HG02759 (cell line): Measurements from ENCODE around the gene TLE2.
"Not testable (repeated sequence)": the region's sequence is repeated elsewhere in the genome, so short reads cannot be mapped to it uniquely, and the experiment has no call there.

Experiments
- ATAC-seq: cut with Tn5 transposase; IDR thresholded peaks from one replicate; pipeline ENCODE4 v1.9.1; 2021; ENCODE audit warnings: mild to moderate bottlenecking, moderate library complexity; ENCODE audit not compliant: unreplicated experiment

TLE2 gene

GRCh38 chr19:3015126-3016057, 13.7 kb downstream of the TLE2 start:
- ATAC-seq = no peak

- no peak for ATAC-seq
Measured at GRCh38 chr19:3014135-3014534, 14.9 kb downstream of the TLE2 start.

- ATAC-seq = no peak
Measured at GRCh38 chr19:3013263-3013725, 15.8 kb downstream of the TLE2 start.

- ATAC-seq = no peak
Measured at GRCh38 chr19:3012621-3013262, 16.3 kb downstream of the TLE2 start.

GRCh38 chr19:3012059-3012458, 17.0 kb downstream of the TLE2 start:
- not testable (repeated sequence) for ATAC-seq

- no peak for ATAC-seq
Measured at GRCh38 chr19:3010871-3011270, 18.2 kb downstream of the TLE2 start.

- ATAC-seq = no peak
Measured at GRCh38 chr19:3008994-3009393, 20.1 kb downstream of the TLE2 start.

- no peak for ATAC-seq
Measured at GRCh38 chr19:3007975-3008374, 21.1 kb downstream of the TLE2 start.

- no peak for ATAC-seq
Measured at GRCh38 chr19:3006075-3006767, 22.9 kb downstream of the TLE2 start.

- no peak for ATAC-seq
Measured at GRCh38 chr19:3005345-3005744, 23.7 kb downstream of the TLE2 start.

GRCh38 chr19:3004522-3004921, 24.6 kb downstream of the TLE2 start:
- ATAC-seq = no peak

- ATAC-seq = no peak
Measured at GRCh38 chr19:3003046-3003445, 26.0 kb downstream of the TLE2 start.

- ATAC-seq = no peak
Measured at GRCh38 chr19:3001235-3001800, 27.8 kb downstream of the TLE2 start.

GRCh38 chr19:2998642-2999041, 30.4 kb downstream of the TLE2 start:
- ATAC-seq = no peak

GRCh38 chr19:2997720-2998119, 31.4 kb downstream of the TLE2 start:
- no peak for ATAC-seq

GRCh38 chr19:2994588-2995131, 34.4 kb downstream of the TLE2 start:
- no peak for ATAC-seq

- no peak for ATAC-seq
Measured at GRCh38 chr19:2993579-2993978, 35.5 kb downstream of the TLE2 start.

- no peak for ATAC-seq
Measured at GRCh38 chr19:2992958-2993357, 36.1 kb downstream of the TLE2 start.

GRCh38 chr19:2992333-2992732, 36.7 kb downstream of the TLE2 start:
- not testable (repeated sequence) for ATAC-seq

GRCh38 chr19:2989236-2989946, 39.7 kb downstream of the TLE2 start:
- no peak for ATAC-seq
